H1 (cell line): ENCODE results near the gene COL5A1. TPM values are rescaled to one million over a fixed set of nuclear protein-coding genes. Genes with fewer than 3 reads are reported as not detected.

ENCODE experiments used
- EGR1 ChIP-seq: IDR thresholded peaks from 2 replicates; pipeline ENCODE4 v1.6.1; 2011; ENCODE audit warnings: low read depth, low read length, borderline replicate concordance
- GTF2F1 ChIP-seq: IDR thresholded peaks from 2 replicates; pipeline ENCODE4 v1.6.1; 2012; ENCODE audit warnings: low read depth, low read length, improper control_type of control experiment, borderline replicate concordance
- PHF8 ChIP-seq: fragments of 200-600 bp; sonication (generic); conservative IDR thresholded peaks from 2 replicates; pipeline ENCODE4 v1.7.1; 2012; ENCODE audit warnings: low read depth, mild to moderate bottlenecking, inconsistent platforms, low read length, moderate library complexity
- POLR2A ChIP-seq, 2 experiments: IDR thresholded peaks; 1 replicate in 1 of 2; 2 replicates in 1 of 2; pipeline ENCODE4 v1.6.1; 2011; ENCODE audit warnings: low read depth in 2 of 2, low read length in 2 of 2, mild to moderate bottlenecking in 2 of 2; ENCODE audit errors: control extremely low read depth in 1 of 2
- RNF2 ChIP-seq: fragments of 200-900, 300-1000 bp; sonication (generic); IDR thresholded peaks from 2 replicates; pipeline ENCODE4 v1.7.1; 2016; ENCODE audit warnings: borderline replicate concordance, low read depth, mild to moderate bottlenecking, antibody characterized with exemption, low read length; ENCODE audit not compliant: poor library complexity, severe bottlenecking; ENCODE audit errors: missing control alignments
- polyA plus RNA-seq, 7 experiments: library from polyadenylated mRNA; depleted of rRNA in 3 of 7; stranded (reverse) in 5 of 7; unstranded in 2 of 7; fragments of >200 nt in 5 of 7; fragments of 200-250 nt in 2 of 7; gene quantifications; 1 replicate in 5 of 7; 2 replicates in 1 of 7; 4 replicates in 1 of 7; pipeline versions ENCODE4 v1.2.1 to v1.2.3, GENCODE V29; 2011 to 2013; ENCODE audit warnings: missing spikeins in 2 of 7, mixed read lengths in 2 of 7
- total RNA-seq: library from RNA; stranded (reverse); fragmentation: NEBNext Ultra II Directional; extraction: Animal tissue kit (Norgen Biotek cat#: 25700); gene quantifications from 2 replicates; pipeline ENCODE4 v1.2.1, GENCODE V29; 2021
- TF ChIP-seq, protein P1 (sequence below): fragments of 300-600 bp; sonication (generic); IDR thresholded peaks from 2 replicates; pipeline ENCODE4 v1.7.1; 2012; ENCODE audit warnings: low read length, moderate library complexity, mild to moderate bottlenecking, inconsistent platforms; ENCODE audit not compliant: insufficient replicate concordance
- TF ChIP-seq, protein P2 (sequence below), 3 experiments: IDR thresholded peaks; 1 replicate in 2 of 3; 2 replicates in 1 of 3; pipeline versions ENCODE4 v1.5.1 to v1.6.1; 2011; ENCODE audit warnings: low read length in 3 of 3, mild to moderate bottlenecking in 3 of 3, inconsistent platforms in 2 of 3, low read depth in 1 of 3, moderate library complexity in 1 of 3; ENCODE audit not compliant: insufficient read depth in 1 of 3; ENCODE audit errors: control extremely low read depth in 1 of 3

The COL5A1 gene
- total and polyA plus RNA-seq, 2 of the 8 experiments (the other 6 are each of a cell fraction or from before 2014, with no cell fraction given), result 3.8 to 12.0 TPM

DNA sequence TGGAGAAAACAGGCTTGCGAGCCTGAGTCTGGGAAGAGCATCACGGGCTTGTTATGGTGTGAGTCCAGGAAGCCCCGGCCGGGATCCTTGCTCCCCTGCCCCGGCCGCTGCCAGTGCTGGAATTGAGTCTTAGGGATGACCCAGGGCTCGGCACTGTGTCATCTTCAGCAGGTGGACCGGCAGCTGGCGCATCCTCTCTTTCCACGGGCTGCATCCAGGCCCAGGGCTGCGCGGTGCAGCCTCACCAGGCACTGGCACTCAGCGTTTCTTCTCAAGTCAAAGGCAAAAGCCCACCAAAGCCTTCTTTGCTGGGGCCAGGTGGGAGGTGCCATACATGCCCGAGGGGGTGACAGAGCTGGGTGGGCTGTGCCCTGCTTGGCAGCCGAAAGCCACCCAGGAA lies 46.6 kb downstream of the COL5A1 start (continued):
- TF ChIP-seq, protein P1, sequence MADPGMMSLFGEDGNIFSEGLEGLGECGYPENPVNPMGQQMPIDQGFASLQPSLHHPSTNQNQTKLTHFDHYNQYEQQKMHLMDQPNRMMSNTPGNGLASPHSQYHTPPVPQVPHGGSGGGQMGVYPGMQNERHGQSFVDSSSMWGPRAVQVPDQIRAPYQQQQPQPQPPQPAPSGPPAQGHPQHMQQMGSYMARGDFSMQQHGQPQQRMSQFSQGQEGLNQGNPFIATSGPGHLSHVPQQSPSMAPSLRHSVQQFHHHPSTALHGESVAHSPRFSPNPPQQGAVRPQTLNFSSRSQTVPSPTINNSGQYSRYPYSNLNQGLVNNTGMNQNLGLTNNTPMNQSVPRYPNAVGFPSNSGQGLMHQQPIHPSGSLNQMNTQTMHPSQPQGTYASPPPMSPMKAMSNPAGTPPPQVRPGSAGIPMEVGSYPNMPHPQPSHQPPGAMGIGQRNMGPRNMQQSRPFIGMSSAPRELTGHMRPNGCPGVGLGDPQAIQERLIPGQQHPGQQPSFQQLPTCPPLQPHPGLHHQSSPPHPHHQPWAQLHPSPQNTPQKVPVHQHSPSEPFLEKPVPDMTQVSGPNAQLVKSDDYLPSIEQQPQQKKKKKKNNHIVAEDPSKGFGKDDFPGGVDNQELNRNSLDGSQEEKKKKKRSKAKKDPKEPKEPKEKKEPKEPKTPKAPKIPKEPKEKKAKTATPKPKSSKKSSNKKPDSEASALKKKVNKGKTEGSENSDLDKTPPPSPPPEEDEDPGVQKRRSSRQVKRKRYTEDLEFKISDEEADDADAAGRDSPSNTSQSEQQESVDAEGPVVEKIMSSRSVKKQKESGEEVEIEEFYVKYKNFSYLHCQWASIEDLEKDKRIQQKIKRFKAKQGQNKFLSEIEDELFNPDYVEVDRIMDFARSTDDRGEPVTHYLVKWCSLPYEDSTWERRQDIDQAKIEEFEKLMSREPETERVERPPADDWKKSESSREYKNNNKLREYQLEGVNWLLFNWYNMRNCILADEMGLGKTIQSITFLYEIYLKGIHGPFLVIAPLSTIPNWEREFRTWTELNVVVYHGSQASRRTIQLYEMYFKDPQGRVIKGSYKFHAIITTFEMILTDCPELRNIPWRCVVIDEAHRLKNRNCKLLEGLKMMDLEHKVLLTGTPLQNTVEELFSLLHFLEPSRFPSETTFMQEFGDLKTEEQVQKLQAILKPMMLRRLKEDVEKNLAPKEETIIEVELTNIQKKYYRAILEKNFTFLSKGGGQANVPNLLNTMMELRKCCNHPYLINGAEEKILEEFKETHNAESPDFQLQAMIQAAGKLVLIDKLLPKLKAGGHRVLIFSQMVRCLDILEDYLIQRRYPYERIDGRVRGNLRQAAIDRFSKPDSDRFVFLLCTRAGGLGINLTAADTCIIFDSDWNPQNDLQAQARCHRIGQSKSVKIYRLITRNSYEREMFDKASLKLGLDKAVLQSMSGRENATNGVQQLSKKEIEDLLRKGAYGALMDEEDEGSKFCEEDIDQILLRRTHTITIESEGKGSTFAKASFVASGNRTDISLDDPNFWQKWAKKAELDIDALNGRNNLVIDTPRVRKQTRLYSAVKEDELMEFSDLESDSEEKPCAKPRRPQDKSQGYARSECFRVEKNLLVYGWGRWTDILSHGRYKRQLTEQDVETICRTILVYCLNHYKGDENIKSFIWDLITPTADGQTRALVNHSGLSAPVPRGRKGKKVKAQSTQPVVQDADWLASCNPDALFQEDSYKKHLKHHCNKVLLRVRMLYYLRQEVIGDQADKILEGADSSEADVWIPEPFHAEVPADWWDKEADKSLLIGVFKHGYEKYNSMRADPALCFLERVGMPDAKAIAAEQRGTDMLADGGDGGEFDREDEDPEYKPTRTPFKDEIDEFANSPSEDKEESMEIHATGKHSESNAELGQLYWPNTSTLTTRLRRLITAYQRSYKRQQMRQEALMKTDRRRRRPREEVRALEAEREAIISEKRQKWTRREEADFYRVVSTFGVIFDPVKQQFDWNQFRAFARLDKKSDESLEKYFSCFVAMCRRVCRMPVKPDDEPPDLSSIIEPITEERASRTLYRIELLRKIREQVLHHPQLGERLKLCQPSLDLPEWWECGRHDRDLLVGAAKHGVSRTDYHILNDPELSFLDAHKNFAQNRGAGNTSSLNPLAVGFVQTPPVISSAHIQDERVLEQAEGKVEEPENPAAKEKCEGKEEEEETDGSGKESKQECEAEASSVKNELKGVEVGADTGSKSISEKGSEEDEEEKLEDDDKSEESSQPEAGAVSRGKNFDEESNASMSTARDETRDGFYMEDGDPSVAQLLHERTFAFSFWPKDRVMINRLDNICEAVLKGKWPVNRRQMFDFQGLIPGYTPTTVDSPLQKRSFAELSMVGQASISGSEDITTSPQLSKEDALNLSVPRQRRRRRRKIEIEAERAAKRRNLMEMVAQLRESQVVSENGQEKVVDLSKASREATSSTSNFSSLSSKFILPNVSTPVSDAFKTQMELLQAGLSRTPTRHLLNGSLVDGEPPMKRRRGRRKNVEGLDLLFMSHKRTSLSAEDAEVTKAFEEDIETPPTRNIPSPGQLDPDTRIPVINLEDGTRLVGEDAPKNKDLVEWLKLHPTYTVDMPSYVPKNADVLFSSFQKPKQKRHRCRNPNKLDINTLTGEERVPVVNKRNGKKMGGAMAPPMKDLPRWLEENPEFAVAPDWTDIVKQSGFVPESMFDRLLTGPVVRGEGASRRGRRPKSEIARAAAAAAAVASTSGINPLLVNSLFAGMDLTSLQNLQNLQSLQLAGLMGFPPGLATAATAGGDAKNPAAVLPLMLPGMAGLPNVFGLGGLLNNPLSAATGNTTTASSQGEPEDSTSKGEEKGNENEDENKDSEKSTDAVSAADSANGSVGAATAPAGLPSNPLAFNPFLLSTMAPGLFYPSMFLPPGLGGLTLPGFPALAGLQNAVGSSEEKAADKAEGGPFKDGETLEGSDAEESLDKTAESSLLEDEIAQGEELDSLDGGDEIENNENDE, result no peak
- TF ChIP-seq POLR2A (IDR thresholded peaks at IDR 0.05; ENCODE audit: control extremely low read depth in 1 of 2, low read depth in 2 of 2, low read length in 2 of 2), result no peak
- no peak for TF ChIP-seq RNF2
- no peak for TF ChIP-seq PHF8
- TF ChIP-seq, protein P2, sequence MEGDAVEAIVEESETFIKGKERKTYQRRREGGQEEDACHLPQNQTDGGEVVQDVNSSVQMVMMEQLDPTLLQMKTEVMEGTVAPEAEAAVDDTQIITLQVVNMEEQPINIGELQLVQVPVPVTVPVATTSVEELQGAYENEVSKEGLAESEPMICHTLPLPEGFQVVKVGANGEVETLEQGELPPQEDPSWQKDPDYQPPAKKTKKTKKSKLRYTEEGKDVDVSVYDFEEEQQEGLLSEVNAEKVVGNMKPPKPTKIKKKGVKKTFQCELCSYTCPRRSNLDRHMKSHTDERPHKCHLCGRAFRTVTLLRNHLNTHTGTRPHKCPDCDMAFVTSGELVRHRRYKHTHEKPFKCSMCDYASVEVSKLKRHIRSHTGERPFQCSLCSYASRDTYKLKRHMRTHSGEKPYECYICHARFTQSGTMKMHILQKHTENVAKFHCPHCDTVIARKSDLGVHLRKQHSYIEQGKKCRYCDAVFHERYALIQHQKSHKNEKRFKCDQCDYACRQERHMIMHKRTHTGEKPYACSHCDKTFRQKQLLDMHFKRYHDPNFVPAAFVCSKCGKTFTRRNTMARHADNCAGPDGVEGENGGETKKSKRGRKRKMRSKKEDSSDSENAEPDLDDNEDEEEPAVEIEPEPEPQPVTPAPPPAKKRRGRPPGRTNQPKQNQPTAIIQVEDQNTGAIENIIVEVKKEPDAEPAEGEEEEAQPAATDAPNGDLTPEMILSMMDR (IDR thresholded peaks at IDR 0.05; ENCODE audit: control extremely low read depth in 1 of 3, insufficient read depth in 1 of 3, low read depth in 1 of 3, low read length in 3 of 3), result no peak
- no peak for TF ChIP-seq GTF2F1
- TF ChIP-seq EGR1, result no peak
